Measurements from ENCODE around the gene ATP10A.
"Not testable (repeated sequence)": the region's sequence is repeated elsewhere in the genome, so short reads cannot be mapped to it uniquely, and the experiment has no call there.

The ATP10A gene

DNA sequence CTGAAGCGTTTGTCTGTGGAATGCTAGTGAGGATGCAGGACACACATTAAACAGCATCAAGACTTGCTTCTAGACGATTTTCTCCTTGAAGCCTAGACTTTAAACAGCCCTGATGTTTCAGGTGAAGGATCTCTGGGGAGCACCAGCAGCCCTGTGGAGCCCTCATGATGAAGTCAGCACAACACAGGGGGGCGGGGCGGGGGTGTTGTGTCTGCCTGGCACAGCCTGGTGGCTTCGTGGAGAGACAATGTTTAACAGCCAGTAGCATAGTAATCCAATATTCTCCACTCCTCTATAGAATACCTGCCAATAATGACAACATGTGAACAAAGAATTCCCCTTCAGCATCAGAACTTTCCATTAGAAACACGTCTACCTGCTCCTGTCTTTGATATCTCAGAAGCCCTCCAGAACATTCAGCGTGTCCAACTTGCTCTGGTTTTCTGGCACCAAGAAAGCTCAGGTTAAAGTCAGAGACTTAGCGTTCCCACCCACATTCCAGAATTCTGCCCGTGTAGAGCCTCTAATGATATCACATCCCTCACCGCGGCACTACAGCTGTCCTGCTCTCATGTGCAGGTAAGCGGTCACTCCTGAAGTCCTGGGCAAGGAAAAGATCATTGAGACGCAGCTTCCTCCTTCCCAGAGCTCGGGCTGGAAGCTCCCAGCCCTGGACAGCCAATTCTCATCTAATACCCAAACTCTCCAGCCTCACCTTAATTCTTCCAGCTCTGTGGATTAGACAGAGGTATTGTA, 98.0 kb downstream of the ATP10A start:
- no peak for DNase-seq
- TF ChIP-seq GATA1 (IDR thresholded peaks at IDR 0.05; ENCODE audit: low read depth, low read length) (no peak), POLR2A (IDR thresholded peaks at IDR 0.05; ENCODE audit: low read length) (no peak)

DNA sequence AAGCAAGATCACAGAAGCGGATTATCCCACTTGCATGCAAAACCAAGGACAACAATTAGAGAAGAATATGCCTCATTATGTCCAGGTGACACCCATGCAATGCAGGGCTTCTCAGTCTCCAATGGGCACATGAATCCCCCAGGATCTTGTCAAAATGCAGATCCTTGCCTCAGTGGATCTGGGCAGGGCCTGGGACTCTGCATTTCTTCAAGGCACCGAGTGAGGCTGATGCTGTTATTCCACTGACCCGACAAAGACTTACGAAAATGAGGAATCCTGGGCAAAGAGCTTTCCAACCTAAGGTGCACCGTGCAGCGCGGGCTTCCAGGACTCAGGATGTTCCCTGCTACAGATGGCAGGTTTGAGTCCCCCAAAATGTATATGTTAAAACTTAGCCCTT, 99.2 kb downstream of the ATP10A start:
- DNase-seq = no peak
- TF ChIP-seq POLR2A (IDR thresholded peaks at IDR 0.05; ENCODE audit: low read length) (no peak), GATA1 (IDR thresholded peaks at IDR 0.05; ENCODE audit: low read depth, low read length) (no peak)

GRCh38 chr15:25763331-25763751, 99.8 kb downstream of the ATP10A start:
- TF ChIP-seq GATA1 (IDR thresholded peaks at IDR 0.05; ENCODE audit: low read depth, low read length) (no peak), POLR2A (IDR thresholded peaks at IDR 0.05; ENCODE audit: low read length) (no peak)
- DNase-seq = no peak

DNA sequence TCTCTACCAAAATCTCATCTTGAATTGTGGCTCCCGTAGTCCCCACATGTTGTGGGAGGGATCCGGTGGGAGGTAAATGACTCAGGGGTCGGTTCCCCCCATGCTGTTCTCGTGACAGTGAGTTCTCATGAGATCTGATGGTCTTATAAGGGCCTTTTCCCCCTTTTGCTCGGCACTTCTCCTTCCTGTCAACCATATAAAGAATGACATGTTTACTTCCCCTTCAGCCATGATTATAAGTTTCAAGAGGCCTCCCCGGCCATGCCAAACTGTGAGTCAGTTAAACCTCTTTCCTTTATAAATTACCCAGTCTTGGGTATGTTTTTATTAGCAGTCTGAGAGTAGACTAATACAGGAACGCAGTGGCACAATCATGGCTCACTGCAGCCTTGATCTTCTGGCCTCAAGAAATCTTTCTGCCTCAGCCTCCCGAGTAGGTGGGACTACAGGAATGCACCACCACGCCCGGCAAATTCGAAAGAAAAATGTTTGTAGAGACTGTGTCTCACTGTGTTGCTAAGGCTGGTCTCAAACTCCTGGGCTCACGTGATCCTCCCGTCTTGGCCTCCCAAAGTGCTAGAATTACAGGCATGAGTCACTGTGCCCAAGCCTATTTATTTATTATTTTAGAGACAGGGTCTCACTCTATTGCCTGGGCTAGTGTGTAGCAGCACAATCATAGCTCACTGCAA, 101.0 kb downstream of the ATP10A start:
- TF ChIP-seq POLR2A (IDR thresholded peaks at IDR 0.05; ENCODE audit: low read length) (no peak), GATA1 (IDR thresholded peaks at IDR 0.05; ENCODE audit: low read depth, low read length) (no peak)
- no peak for DNase-seq

DNA sequence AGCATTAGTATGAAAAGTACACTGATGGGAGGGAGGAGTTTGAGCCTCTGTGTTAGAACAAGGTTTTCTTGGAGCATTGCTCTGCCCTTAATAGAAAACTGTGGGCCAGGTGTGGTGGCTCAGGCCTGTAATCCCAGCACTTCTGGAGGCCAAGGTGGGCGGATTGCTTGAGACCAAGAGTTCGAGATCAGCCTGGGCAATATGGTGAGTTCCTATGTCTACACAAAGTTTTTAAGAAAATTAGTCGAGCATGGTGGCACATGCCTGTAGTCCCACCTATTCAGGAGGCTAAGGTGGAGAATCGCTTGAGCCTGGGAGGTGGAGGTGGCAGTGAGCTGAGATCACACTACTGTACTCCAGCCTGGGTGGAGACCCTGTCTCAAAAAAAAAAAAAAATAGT, 103.7 kb downstream of the ATP10A start:
- no peak for DNase-seq
- TF ChIP-seq GATA1 (IDR thresholded peaks at IDR 0.05; ENCODE audit: low read depth, low read length) (no peak), POLR2A (IDR thresholded peaks at IDR 0.05; ENCODE audit: low read length) (no peak)

GRCh38 chr15:25758612-25759011, 104.5 kb downstream of the ATP10A start:
- DNase-seq = not testable (repeated sequence)

DNA sequence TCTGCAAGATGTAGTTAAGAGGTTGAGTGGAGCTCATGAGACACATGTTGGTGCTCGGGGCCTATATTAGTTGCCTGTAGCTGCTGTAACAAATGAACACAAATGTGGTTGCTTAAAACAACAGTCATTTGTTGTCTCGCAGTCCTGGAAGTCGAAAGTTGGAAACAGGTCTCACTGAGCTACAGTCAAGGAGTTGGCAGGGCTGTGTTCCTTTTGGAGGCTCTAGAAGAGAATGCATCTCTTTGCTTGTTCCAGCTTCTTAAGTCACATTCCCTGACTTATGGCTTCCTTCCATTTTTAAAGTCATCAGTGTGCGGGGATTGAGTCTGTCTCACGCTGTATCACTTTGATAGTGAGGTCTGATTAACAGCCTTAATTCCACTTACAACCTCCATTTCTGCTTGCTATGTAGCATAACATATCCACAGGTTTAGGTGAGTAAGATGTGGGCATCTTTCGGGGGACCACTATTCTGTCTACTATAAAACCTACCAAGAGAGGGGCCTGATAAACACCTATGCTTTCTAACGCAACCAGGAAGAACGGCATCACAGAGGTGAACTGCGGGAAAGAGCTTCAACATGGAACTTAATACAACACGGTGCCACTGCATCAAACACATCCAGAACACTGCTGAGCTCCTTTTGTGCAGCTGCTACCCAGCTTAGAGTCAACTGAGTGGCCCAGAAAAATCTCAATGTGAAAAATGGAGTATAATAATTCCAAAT, 119.4 kb downstream of the ATP10A start:
- no peak for TF ChIP-seq POLR2A (IDR thresholded peaks at IDR 0.05; ENCODE audit: low read length)
- no peak for TF ChIP-seq GATA1 (IDR thresholded peaks at IDR 0.05; ENCODE audit: low read depth, low read length)
- DNase-seq = no peak

GRCh38 chr15:25742776-25743547, 120.2 kb downstream of the ATP10A start:
- TF ChIP-seq POLR2A (IDR thresholded peaks at IDR 0.05; ENCODE audit: low read length) (no peak), GATA1 (IDR thresholded peaks at IDR 0.05; ENCODE audit: low read depth, low read length) (no peak)

GRCh38 chr15:25742041-25742730, 120.9 kb downstream of the ATP10A start:
- no peak for TF ChIP-seq POLR2A (IDR thresholded peaks at IDR 0.05; ENCODE audit: low read length)
- no peak for TF ChIP-seq GATA1 (IDR thresholded peaks at IDR 0.05; ENCODE audit: low read depth, low read length)
- DNase-seq = no peak

More at GRCh38 chr15:25742776-25743547, 120.2 kb downstream of the ATP10A start:
- DNase-seq = no peak

- DNase-seq = no peak
- TF ChIP-seq GATA1 (IDR thresholded peaks at IDR 0.05; ENCODE audit: low read depth, low read length) = no peak
- TF ChIP-seq POLR2A (IDR thresholded peaks at IDR 0.05; ENCODE audit: low read length) = no peak
These were observed 121.9 kb downstream of the ATP10A start for GRCh38 chr15:25741256-25741580.

DNA sequence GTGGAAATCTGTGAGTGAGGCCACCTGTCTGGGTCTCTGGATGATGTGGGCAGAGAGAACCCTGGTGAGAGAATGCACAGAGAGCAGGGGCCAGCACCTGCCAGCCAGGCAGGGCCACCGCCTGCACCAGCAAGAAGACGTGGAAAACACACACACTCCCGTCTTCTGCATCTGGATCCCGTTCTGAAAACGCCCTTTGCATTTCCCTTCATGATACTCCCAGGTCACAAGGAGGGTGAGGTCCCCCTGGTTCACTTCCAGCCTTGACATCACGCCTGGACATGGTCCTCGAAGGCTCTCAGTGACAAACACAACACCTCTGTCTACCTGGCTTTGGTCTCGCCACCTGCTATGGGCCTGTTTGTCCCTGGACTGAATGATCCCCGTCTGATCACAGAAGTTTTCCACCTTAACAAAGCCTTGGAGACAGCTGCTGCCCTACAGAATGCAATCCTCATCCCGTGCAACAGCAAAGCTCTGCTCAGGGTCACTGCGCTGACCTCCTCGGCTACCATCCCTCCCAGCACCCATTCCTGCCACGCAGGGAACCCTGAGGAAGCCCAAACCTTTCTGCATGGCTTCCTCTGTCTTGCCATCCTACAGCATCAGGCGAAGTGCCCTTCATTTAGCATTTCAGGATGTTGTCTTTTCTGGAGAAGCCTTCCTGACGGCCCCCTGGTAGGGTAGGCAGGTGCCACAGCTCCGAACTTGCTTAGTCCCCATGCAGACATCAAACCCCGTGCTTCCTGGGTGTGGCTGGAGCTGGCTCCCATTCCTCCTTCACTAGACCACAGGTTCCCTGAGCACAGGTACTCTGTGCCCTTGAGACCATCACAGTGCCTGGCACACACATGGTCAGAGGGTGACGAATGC, 122.5 kb downstream of the ATP10A start:
- TF ChIP-seq GATA1 (IDR thresholded peaks at IDR 0.05; ENCODE audit: low read depth, low read length) = no peak
- TF ChIP-seq POLR2A (IDR thresholded peaks at IDR 0.05; ENCODE audit: low read length) = no peak
- DNase-seq = no peak

DNA sequence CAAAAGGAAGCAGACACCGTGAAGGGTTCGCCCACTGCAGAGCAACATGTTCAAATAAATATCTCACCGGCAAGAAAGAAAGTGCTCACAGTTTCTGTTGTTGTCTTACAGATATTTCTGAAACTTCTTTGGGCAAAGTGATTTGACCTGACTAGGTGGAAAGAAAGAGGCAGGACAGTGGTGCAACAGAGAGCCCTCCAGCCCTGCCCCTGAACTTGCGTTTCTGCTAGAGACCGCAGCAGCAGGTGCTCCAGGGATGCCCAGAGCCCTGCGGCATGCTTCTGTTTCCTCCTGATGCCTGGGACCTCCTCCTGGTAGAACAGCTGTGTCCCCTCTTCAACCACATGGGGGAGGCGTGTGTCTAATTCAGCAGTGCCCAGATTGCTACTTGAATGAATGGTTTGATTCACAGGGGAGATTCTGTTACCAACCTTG, 123.4 kb downstream of the ATP10A start:
- no peak for TF ChIP-seq POLR2A (IDR thresholded peaks at IDR 0.05; ENCODE audit: low read length)
- no peak for TF ChIP-seq GATA1 (IDR thresholded peaks at IDR 0.05; ENCODE audit: low read depth, low read length)
- DNase-seq = no peak

Measured in erythroblast (primary cell).